ENCODE measurements around the gene SV2C. TPM values are rescaled to one million over a fixed set of nuclear protein-coding genes. Genes with fewer than 3 reads are reported as not detected.

The SV2C gene
- total RNA-seq, 1 experiment from 2014 or later = 0.09 TPM

GRCh38 chr5:76386360-76386759 lies 303.2 kb downstream of the SV2C start:
- ATAC-seq = no peak
- Mint-ChIP-seq H3K4me1 (peaks cover 28% of the 10 kb centered on the region), H3K27ac (no peak overlapping the region), H3K27me3 (ENCODE audit: low read depth) (no peaks in the 10 kb centered on the region), H3K9me3 (no peaks in the 10 kb centered on the region), H3K4me3 (no peak overlapping the region), H3K36me3 (no peaks in the 10 kb centered on the region)
- TF ChIP-seq ZBTB21 (CRISPR knock-in tag; IDR thresholded peaks at IDR 0.05; ENCODE audit: borderline replicate concordance) = no peak
- TF ChIP-seq NFYB (CRISPR knock-in tag; conservative IDR thresholded peaks at IDR 0.05; ENCODE audit: low read depth) = no peak
- TF ChIP-seq ESRRA (CRISPR knock-in tag; IDR thresholded peaks at IDR 0.05; ENCODE audit: borderline replicate concordance) = no peak
- no peak for TF ChIP-seq TEAD1 (CRISPR knock-in tag; IDR thresholded peaks at IDR 0.05)
- no peak for TF ChIP-seq ZNF121 (CRISPR knock-in tag; IDR thresholded peaks at IDR 0.05)
- TF ChIP-seq FOXK1 (CRISPR knock-in tag; IDR thresholded peaks at IDR 0.05) = no peak
- TF ChIP-seq MXD4 (CRISPR knock-in tag; IDR thresholded peaks at IDR 0.05; ENCODE audit: borderline replicate concordance) = no peak
- TF ChIP-seq NR3C1 (CRISPR knock-in tag; conservative IDR thresholded peaks at IDR 0.05; ENCODE audit: low read depth) = no peak
- no peak for TF ChIP-seq USF1 (CRISPR knock-in tag; IDR thresholded peaks at IDR 0.05)
- no peak for TF ChIP-seq SMAD4 (CRISPR knock-in tag; IDR thresholded peaks at IDR 0.05)
- TF ChIP-seq ZMAT4 (CRISPR knock-in tag; IDR thresholded peaks at IDR 0.05) = no peak
- no peak for TF ChIP-seq ERG (CRISPR knock-in tag; IDR thresholded peaks at IDR 0.05)
- no peak for TF ChIP-seq MYBL2 (CRISPR knock-in tag; IDR thresholded peaks at IDR 0.05)
- POLR2A ChIA-PET = no interaction called here
- CTCF ChIA-PET = interaction anchor here (1.6 kb wide), 1 partner anchor 17 kb away, joined by 4 read pairs; the partner anchor contains the start of gene IQGAP2
- DNase-seq (ENCODE audit: low spot score) = no peak

- DNase-seq (ENCODE audit: low spot score) (no peak), ATAC-seq (no peak)
- POLR2A ChIA-PET = no interaction called here
- TF ChIP-seq ATF3 (CRISPR knock-in tag; conservative IDR thresholded peaks at IDR 0.05) (no peak), ESRRA (CRISPR knock-in tag; IDR thresholded peaks at IDR 0.05; ENCODE audit: borderline replicate concordance) (no peak), ZNF281 (CRISPR knock-in tag; IDR thresholded peaks at IDR 0.05) (no peak), FOXP1 (CRISPR knock-in tag; IDR thresholded peaks at IDR 0.05; ENCODE audit: borderline replicate concordance) (no peak), JUN (CRISPR knock-in tag; IDR thresholded peaks at IDR 0.05) (no peak), ZBTB43 (CRISPR knock-in tag; IDR thresholded peaks at IDR 0.05) (no peak), GRHL2 (CRISPR knock-in tag; IDR thresholded peaks at IDR 0.05; ENCODE audit: insufficient replicate concordance, severe bottlenecking) (no peak), E2F1 (CRISPR knock-in tag; IDR thresholded peaks at IDR 0.05) (no peak), OVOL2 (CRISPR knock-in tag; IDR thresholded peaks at IDR 0.05; ENCODE audit: borderline replicate concordance) (no peak), ZNF138 (CRISPR knock-in tag; conservative IDR thresholded peaks at IDR 0.05) (no peak), MLX (CRISPR knock-in tag; IDR thresholded peaks at IDR 0.05) (no peak), TEAD1 (CRISPR knock-in tag; IDR thresholded peaks at IDR 0.05) (no peak)
Observed at GRCh38 chr5:76388236-76388635, 305.1 kb downstream of the SV2C start.

More at GRCh38 chr5:76388236-76388635, 305.1 kb downstream of the SV2C start:
- H3K4me3 Mint-ChIP-seq = no peak overlapping the region
- H3K9me3 Mint-ChIP-seq = no peaks in the 10 kb centered on the region
- H3K36me3 Mint-ChIP-seq = no peaks in the 10 kb centered on the region
- peaks cover 38% of the 10 kb centered on the region for H3K4me1 Mint-ChIP-seq
- CTCF ChIA-PET = interaction anchor here (1.4 kb wide), 1 partner anchor 179 kb away, joined by 4 read pairs; no protein-coding TSS in a partner anchor
- no peak overlapping the region for H3K27ac Mint-ChIP-seq
- H3K27me3 Mint-ChIP-seq (ENCODE audit: low read depth) = no peaks in the 10 kb centered on the region
